K562 (cell line): ENCODE data around the gene JUND. TPM values are rescaled to one million over a fixed set of nuclear protein-coding genes. Genes with fewer than 3 reads are reported as not detected.

Experiments used
- ARID3B ChIP-seq: fragments of 250-450 bp; sonication (Bioruptor Pico); IDR thresholded peaks from 2 replicates; pipeline ENCODE4 v1.4.0; 2020; ENCODE audit warnings: borderline replicate concordance
- GABPB1 ChIP-seq: sonication (generic); formaldehyde crosslinking; IDR thresholded peaks from 2 replicates; pipeline ENCODE4 v1.8.0; 2022; ENCODE audit warnings: mild to moderate bottlenecking, missing genetic modification reagents
- HDAC8 ChIP-seq: fragments of 450-650 bp; IDR thresholded peaks from 2 replicates; pipeline ENCODE4 v1.6.1; 2016; ENCODE audit warnings: mild to moderate bottlenecking, missing genetic modification characterization, moderate library complexity, missing compliant biosample characterization
- HNRNPL ChIP-seq: fragments of 200-400 bp; formaldehyde crosslinking; IDR thresholded peaks from 2 replicates; pipeline ENCODE4 v1.6.1; 2017; ENCODE audit warnings: low read depth, mild to moderate bottlenecking, low read length
- LCOR ChIP-seq: sonication (generic); formaldehyde crosslinking; IDR thresholded peaks from 2 replicates; pipeline ENCODE4 v1.8.0; 2022; ENCODE audit warnings: mild to moderate bottlenecking, missing genetic modification reagents
- MCM2 ChIP-seq: fragments of 450-650 bp; IDR thresholded peaks from 2 replicates; pipeline ENCODE4 v1.6.1; 2017; ENCODE audit warnings: low read depth, mild to moderate bottlenecking
- RAD51 ChIP-seq: fragments of 450-650 bp; IDR thresholded peaks from 2 replicates; pipeline ENCODE4 v1.7.1; 2016; ENCODE audit warnings: low read depth, mild to moderate bottlenecking, borderline replicate concordance
- RUNX1 ChIP-seq: sonication (generic); IDR thresholded peaks from 2 replicates; pipeline ENCODE4 v1.6.1; 2016; ENCODE audit warnings: antibody characterized with exemption, low read depth
- SMARCA4 ChIP-seq: fragments of 450-650 bp; IDR thresholded peaks from 2 replicates; pipeline ENCODE4 v1.6.1; 2016
- SMARCE1 ChIP-seq: fragments of 450-650 bp; IDR thresholded peaks from 2 replicates; pipeline ENCODE4 v1.7.1; 2016; ENCODE audit warnings: mild to moderate bottlenecking
- SP2 ChIP-seq: IDR thresholded peaks from 2 replicates; pipeline ENCODE4 v1.6.1; 2011; ENCODE audit warnings: mild to moderate bottlenecking, low read depth, low read length, moderate library complexity; ENCODE audit not compliant: poor library complexity, severe bottlenecking; ENCODE audit errors: extremely low read depth
- STAT5B ChIP-seq: fragments of 250-450 bp; sonication (Bioruptor Pico); IDR thresholded peaks from 2 replicates; pipeline ENCODE4 v1.8.0; 2021; ENCODE audit warnings: mild to moderate bottlenecking, inconsistent platforms
- TCF7 ChIP-seq: sonication (generic); IDR thresholded peaks from 2 replicates; pipeline ENCODE4 v1.6.1; 2016; ENCODE audit warnings: antibody characterized with exemption, borderline replicate concordance
- TEAD4 ChIP-seq, 2 experiments: sonication (generic) in 1 of 2; formaldehyde crosslinking in 1 of 2; IDR thresholded peaks; 2 replicates each; pipeline versions ENCODE4 v1.6.1 to v1.8.0; 2012 to 2022; ENCODE audit warnings: borderline replicate concordance in 1 of 2, inconsistent platforms in 1 of 2, low read length in 1 of 2, mild to moderate bottlenecking in 1 of 2, missing genetic modification reagents in 1 of 2
- ZBTB2 ChIP-seq: fragments of 450-650 bp; IDR thresholded peaks from 2 replicates; pipeline ENCODE4 v1.6.1; 2016; ENCODE audit warnings: antibody characterized with exemption
- ZC3H8 ChIP-seq: fragments of 450-650 bp; IDR thresholded peaks from 2 replicates; pipeline ENCODE4 v1.6.1; 2017
- ZNF274 ChIP-seq: IDR thresholded peaks from 2 replicates; pipeline ENCODE4 v1.6.1; 2011; ENCODE audit warnings: low read depth, mild to moderate bottlenecking, low read length, moderate library complexity, borderline replicate concordance
- ZNF347 ChIP-seq: fragments of 450-650 bp; formaldehyde crosslinking; IDR thresholded peaks from 2 replicates; pipeline ENCODE4 v1.4.0; 2020; ENCODE audit warnings: low read depth, mild to moderate bottlenecking, moderate library complexity
- ZNF431 ChIP-seq: sonication (generic); formaldehyde crosslinking; IDR thresholded peaks from 2 replicates; pipeline ENCODE4 v1.8.0; 2022; ENCODE audit warnings: mild to moderate bottlenecking, missing genetic modification reagents
- ZNF436 ChIP-seq: fragments of 250-450, 450-650 bp; sonication (Bioruptor Pico); formaldehyde crosslinking; IDR thresholded peaks from 2 replicates; pipeline ENCODE4 v1.7.0; 2020; ENCODE audit warnings: mild to moderate bottlenecking
- ZSCAN32 ChIP-seq: fragments of 450-650 bp; formaldehyde crosslinking; IDR thresholded peaks from 2 replicates; pipeline ENCODE4 v1.4.0; 2020; ENCODE audit warnings: mild to moderate bottlenecking, moderate library complexity
- polyA plus RNA-seq, 8 experiments: library from polyadenylated mRNA; depleted of rRNA in 4 of 8; stranded (reverse) in 5 of 8; unstranded in 3 of 8; fragments of >200 nt; fragmentation: Nextera tagmentation in 2 of 8; fragmentation: Illumina TruSeq in 1 of 8; extraction: Ambion mirVana in 2 of 8; extraction: Trizol in 1 of 8; gene quantifications; 2 replicates each; pipeline versions ENCODE4 v1.2.1 to v1.2.3, GENCODE V29; 2011 to 2014; ENCODE audit warnings: inconsistent platforms in 1 of 8, missing spikeins in 1 of 8
- total RNA-seq, 7 experiments: library from RNA; depleted of rRNA in 6 of 7; stranded (reverse); fragments of >200 nt in 6 of 7; fragmentation: Illumina TruSeq in 2 of 7; extraction: Trizol in 2 of 7; gene quantifications; 2 replicates each; pipeline versions ENCODE4 v1.2.1 to v1.2.3, GENCODE V29; 2011 to 2021; ENCODE audit warnings: low replicate concordance in 1 of 7
- TF ChIP-seq, protein P1 (sequence below): fragments of 450-650 bp; IDR thresholded peaks from 2 replicates; pipeline ENCODE4 v1.6.1; 2018; ENCODE audit not compliant: partially characterized antibody

Gene JUND
- total and polyA plus RNA-seq, 9 of the 15 experiments (the other 6 are each of a cell fraction or from before 2014, with no cell fraction given): 6.4 to 286 (median 42.3) TPM

GRCh38 chr19:18281082-18282020 is at the start of gene JUND (continued):
- TF ChIP-seq ZNF431 (CRISPR knock-in tag): no peak
- TF ChIP-seq TCF7: no peak
- no peak for TF ChIP-seq RAD51
- TF ChIP-seq HNRNPL: peak; percentile 72; the same call in 1 of the 2 replicates
- TF ChIP-seq, protein P1, sequence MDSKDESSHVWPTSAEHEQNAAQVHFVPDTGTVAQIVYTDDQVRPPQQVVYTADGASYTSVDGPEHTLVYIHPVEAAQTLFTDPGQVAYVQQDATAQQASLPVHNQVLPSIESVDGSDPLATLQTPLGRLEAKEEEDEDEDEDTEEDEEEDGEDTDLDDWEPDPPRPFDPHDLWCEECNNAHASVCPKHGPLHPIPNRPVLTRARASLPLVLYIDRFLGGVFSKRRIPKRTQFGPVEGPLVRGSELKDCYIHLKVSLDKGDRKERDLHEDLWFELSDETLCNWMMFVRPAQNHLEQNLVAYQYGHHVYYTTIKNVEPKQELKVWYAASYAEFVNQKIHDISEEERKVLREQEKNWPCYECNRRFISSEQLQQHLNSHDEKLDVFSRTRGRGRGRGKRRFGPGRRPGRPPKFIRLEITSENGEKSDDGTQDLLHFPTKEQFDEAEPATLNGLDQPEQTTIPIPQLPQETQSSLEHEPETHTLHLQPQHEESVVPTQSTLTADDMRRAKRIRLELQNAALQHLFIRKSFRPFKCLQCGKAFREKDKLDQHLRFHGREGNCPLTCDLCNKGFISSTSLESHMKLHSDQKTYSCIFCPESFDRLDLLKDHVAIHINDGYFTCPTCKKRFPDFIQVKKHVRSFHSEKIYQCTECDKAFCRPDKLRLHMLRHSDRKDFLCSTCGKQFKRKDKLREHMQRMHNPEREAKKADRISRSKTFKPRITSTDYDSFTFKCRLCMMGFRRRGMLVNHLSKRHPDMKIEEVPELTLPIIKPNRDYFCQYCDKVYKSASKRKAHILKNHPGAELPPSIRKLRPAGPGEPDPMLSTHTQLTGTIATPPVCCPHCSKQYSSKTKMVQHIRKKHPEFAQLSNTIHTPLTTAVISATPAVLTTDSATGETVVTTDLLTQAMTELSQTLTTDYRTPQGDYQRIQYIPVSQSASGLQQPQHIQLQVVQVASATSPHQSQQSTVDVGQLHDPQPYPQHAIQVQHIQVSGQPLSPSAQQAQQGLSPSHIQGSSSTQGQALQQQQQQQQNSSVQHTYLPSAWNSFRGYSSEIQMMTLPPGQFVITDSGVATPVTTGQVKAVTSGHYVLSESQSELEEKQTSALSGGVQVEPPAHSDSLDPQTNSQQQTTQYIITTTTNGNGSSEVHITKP: peak; percentile 15
- TF ChIP-seq ZBTB2: no peak
- no peak for TF ChIP-seq LCOR
- no peak for TF ChIP-seq MCM2
- no peak for TF ChIP-seq ZC3H8
- no peak for TF ChIP-seq ZNF436
- no peak for TF ChIP-seq ZNF347 (CRISPR knock-in tag)
- TF ChIP-seq RUNX1: 0 out of 2 replicates have a peak, but pooled peaks have one; percentile 30
- no peak for TF ChIP-seq STAT5B (CRISPR knock-in tag)
- no peak for TF ChIP-seq ARID3B (CRISPR knock-in tag)
- no peak for TF ChIP-seq ZSCAN32 (CRISPR knock-in tag)
- TF ChIP-seq SP2: peak; percentile 30
- no peak for TF ChIP-seq SMARCE1
- peak; percentile 48 for TF ChIP-seq TEAD4 (IDR thresholded peaks at IDR 0.05; ENCODE audit: low read length)
- no peak for TF ChIP-seq TEAD4 (CRISPR knock-in tag; IDR thresholded peaks at IDR 0.05; ENCODE audit: borderline replicate concordance)
- no peak for TF ChIP-seq SMARCA4
- peak; percentile 74 for TF ChIP-seq GABPB1 (CRISPR knock-in tag)
- no peak for TF ChIP-seq HDAC8
- TF ChIP-seq ZNF274: no peak
